HepG2 (cell line): ENCODE measurements around the gene HSPA1A. TPM values are rescaled to one million over a fixed set of nuclear protein-coding genes. Genes with fewer than 3 reads are reported as not detected.

Experiments used
- EHMT2 ChIP-seq: fragments of 200-600 bp; sonication (generic); IDR thresholded peaks from 2 replicates; pipeline ENCODE4 v1.7.0; 2017; ENCODE audit warnings: antibody characterized with exemption, low read depth, low read length, borderline replicate concordance
- HNRNPK ChIP-seq: fragments of 200-400 bp; formaldehyde crosslinking; IDR thresholded peaks from 2 replicates; pipeline ENCODE4 v1.6.1; 2018; ENCODE audit warnings: low read length, low read depth, moderate library complexity, mild to moderate bottlenecking; ENCODE audit not compliant: poor library complexity, severe bottlenecking
- IKZF1 ChIP-seq: fragments of 450-650 bp; IDR thresholded peaks from 2 replicates; pipeline ENCODE4 v1.7.1; 2016
- JUND ChIP-seq: sonication (generic); formaldehyde crosslinking; IDR thresholded peaks from 2 replicates; pipeline ENCODE4 v1.8.0; 2022; ENCODE audit warnings: mild to moderate bottlenecking, missing genetic modification reagents
- MIXL1 ChIP-seq: IDR thresholded peaks from 2 replicates; pipeline ENCODE4 v1.6.1; 2016
- NCOA5 ChIP-seq: sonication (generic); formaldehyde crosslinking; IDR thresholded peaks from 2 replicates; pipeline ENCODE4 v1.4.0; 2020; ENCODE audit warnings: missing genetic modification reagents
- NFKBIZ ChIP-seq: IDR thresholded peaks from 2 replicates; pipeline ENCODE4 v1.6.1; 2018; ENCODE audit warnings: missing genetic modification reagents, missing compliant biosample characterization
- NFYC ChIP-seq: IDR thresholded peaks from 2 replicates; pipeline ENCODE4 v1.6.1; 2016; ENCODE audit warnings: missing genetic modification reagents, missing compliant biosample characterization
- U2AF2 ChIP-seq: fragments of 200-400 bp; formaldehyde crosslinking; IDR thresholded peaks from 2 replicates; pipeline ENCODE4 v1.6.1; 2017; ENCODE audit warnings: low read depth, mild to moderate bottlenecking, low read length
- ZMYM2 ChIP-seq: sonication (generic); formaldehyde crosslinking; IDR thresholded peaks from 2 replicates; pipeline ENCODE4 v1.8.0; 2022; ENCODE audit warnings: mild to moderate bottlenecking, missing genetic modification reagents
- polyA plus RNA-seq, 8 experiments: library from polyadenylated mRNA; depleted of rRNA in 3 of 8; stranded (reverse) in 7 of 8; unstranded in 1 of 8; fragments of >200 nt; fragmentation: Illumina TruSeq in 4 of 8; extraction: Trizol in 4 of 8; gene quantifications; 2 replicates each; pipeline versions ENCODE4 v1.2.1 to v1.2.3, GENCODE V29; 2011 to 2016; ENCODE audit warnings: low read depth in 4 of 8, missing spikeins in 1 of 8, mixed read lengths in 1 of 8; ENCODE audit not compliant: insufficient read depth in 1 of 8
- total RNA-seq, 5 experiments: library from RNA; depleted of rRNA; stranded (reverse); fragments of >200 nt; fragmentation: Illumina TruSeq; extraction: Trizol; gene quantifications; 2 replicates each; pipeline ENCODE4 v1.2.3, GENCODE V29; 2016; ENCODE audit warnings: low read depth in 1 of 5
- TF ChIP-seq, protein P1 (sequence below): IDR thresholded peaks from 2 replicates; pipeline ENCODE4 v1.6.1; 2016
- TF ChIP-seq, protein P2 (sequence below): sonication (generic); formaldehyde crosslinking; IDR thresholded peaks from 2 replicates; pipeline ENCODE4 v1.4.0; 2020; ENCODE audit warnings: mild to moderate bottlenecking, missing genetic modification reagents
- TF ChIP-seq, protein P3 (sequence below): sonication (generic); formaldehyde crosslinking; IDR thresholded peaks from 2 replicates; pipeline ENCODE4 v1.5.0; 2020; ENCODE audit warnings: mild to moderate bottlenecking, missing genetic modification reagents, borderline replicate concordance
- TF ChIP-seq, protein P4 (sequence below): sonication (generic); formaldehyde crosslinking; IDR thresholded peaks from 2 replicates; pipeline ENCODE4 v1.4.0; 2020; ENCODE audit warnings: mild to moderate bottlenecking, missing genetic modification reagents
- TF ChIP-seq, protein P5 (sequence below): sonication (generic); formaldehyde crosslinking; IDR thresholded peaks from 2 replicates; pipeline ENCODE4 v1.4.0; 2020; ENCODE audit warnings: missing genetic modification reagents

Gene HSPA1A
- total and polyA plus RNA-seq, 2 of the 13 experiments (the other 11 are each of a cell fraction or from before 2014, with no cell fraction given) = 44.5 to 85.0 TPM

DNA sequence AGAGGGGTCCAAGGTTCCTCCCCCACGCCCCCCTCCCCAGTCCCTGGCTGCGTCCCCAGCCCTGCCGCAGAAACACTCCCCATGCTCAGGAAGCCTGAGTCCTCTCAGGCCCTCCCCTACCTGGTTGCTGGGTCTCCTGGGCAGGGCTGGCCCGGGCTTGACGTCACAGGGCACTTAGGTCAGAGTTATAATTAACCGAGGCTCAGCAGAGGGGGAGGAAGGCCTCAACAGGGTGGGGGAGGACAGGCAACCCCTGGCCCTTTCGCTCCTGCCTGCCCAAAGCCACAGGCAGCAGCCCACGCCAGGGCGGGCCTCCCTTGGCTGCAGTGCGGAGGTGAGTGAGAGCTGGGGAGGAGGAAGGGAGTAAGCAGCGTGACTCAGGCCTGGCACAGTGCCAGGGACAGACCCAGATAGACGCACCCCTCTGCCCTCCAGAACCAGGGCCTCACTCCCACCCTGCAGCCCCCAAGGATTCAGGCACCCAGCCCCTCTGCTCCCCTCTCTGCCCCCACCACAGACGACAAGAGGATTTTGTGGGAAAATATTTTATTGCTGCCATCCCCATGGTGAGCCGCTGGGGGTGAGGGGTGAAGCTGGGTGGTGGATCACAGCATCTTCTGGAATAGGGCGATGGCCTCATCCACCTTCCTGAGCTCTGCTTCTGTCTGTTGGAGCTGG is 38.2 kb upstream of the HSPA1A start, which contains the start of gene VWA7 (continued):
- TF ChIP-seq, protein P1, sequence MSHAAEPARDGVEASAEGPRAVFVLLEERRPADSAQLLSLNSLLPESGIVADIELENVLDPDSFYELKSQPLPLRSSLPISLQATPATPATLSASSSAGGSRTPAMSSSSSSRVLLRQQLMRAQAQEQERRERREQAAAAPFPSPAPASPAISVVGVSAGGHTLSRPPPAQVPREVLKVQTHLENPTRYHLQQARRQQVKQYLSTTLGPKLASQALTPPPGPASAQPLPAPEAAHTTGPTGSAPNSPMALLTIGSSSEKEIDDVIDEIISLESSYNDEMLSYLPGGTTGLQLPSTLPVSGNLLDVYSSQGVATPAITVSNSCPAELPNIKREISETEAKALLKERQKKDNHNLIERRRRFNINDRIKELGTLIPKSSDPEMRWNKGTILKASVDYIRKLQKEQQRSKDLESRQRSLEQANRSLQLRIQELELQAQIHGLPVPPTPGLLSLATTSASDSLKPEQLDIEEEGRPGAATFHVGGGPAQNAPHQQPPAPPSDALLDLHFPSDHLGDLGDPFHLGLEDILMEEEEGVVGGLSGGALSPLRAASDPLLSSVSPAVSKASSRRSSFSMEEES = peak; percentile 51; the same call in 1 of the 2 replicates
- TF ChIP-seq ZMYM2 (CRISPR knock-in tag) = no peak
- TF ChIP-seq NCOA5 (CRISPR knock-in tag) = no peak
- TF ChIP-seq MIXL1 (CRISPR knock-in tag) = peak; percentile 94
- TF ChIP-seq NFYC (CRISPR knock-in tag) = 0 out of 2 replicates have a peak, but pooled peaks have one; percentile 32
- no peak for TF ChIP-seq NFKBIZ
- no peak for TF ChIP-seq IKZF1
- TF ChIP-seq, protein P2, sequence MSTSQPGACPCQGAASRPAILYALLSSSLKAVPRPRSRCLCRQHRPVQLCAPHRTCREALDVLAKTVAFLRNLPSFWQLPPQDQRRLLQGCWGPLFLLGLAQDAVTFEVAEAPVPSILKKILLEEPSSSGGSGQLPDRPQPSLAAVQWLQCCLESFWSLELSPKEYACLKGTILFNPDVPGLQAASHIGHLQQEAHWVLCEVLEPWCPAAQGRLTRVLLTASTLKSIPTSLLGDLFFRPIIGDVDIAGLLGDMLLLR (CRISPR knock-in tag) = peak; percentile 53; the same call in 1 of the 2 replicates
- TF ChIP-seq JUND (CRISPR knock-in tag) = peak; percentile 68; the same call in 1 of the 2 replicates
- 0 out of 2 replicates have a peak, but pooled peaks have one; percentile 3 for TF ChIP-seq U2AF2
- TF ChIP-seq, protein P3, sequence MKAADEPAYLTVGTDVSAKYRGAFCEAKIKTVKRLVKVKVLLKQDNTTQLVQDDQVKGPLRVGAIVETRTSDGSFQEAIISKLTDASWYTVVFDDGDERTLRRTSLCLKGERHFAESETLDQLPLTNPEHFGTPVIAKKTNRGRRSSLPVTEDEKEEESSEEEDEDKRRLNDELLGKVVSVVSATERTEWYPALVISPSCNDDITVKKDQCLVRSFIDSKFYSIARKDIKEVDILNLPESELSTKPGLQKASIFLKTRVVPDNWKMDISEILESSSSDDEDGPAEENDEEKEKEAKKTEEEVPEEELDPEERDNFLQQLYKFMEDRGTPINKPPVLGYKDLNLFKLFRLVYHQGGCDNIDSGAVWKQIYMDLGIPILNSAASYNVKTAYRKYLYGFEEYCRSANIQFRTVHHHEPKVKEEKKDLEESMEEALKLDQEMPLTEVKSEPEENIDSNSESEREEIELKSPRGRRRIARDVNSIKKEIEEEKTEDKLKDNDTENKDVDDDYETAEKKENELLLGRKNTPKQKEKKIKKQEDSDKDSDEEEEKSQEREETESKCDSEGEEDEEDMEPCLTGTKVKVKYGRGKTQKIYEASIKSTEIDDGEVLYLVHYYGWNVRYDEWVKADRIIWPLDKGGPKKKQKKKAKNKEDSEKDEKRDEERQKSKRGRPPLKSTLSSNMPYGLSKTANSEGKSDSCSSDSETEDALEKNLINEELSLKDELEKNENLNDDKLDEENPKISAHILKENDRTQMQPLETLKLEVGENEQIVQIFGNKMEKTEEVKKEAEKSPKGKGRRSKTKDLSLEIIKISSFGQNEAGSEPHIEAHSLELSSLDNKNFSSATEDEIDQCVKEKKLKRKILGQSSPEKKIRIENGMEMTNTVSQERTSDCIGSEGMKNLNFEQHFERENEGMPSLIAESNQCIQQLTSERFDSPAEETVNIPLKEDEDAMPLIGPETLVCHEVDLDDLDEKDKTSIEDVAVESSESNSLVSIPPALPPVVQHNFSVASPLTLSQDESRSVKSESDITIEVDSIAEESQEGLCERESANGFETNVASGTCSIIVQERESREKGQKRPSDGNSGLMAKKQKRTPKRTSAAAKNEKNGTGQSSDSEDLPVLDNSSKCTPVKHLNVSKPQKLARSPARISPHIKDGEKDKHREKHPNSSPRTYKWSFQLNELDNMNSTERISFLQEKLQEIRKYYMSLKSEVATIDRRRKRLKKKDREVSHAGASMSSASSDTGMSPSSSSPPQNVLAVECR (CRISPR knock-in tag) = peak; percentile 84; the same call in 1 of the 2 replicates
- TF ChIP-seq, protein P4, sequence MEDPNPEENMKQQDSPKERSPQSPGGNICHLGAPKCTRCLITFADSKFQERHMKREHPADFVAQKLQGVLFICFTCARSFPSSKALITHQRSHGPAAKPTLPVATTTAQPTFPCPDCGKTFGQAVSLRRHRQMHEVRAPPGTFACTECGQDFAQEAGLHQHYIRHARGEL (CRISPR knock-in tag) = no peak
- no peak for TF ChIP-seq EHMT2
- no peak for TF ChIP-seq HNRNPK
- TF ChIP-seq, protein P5, sequence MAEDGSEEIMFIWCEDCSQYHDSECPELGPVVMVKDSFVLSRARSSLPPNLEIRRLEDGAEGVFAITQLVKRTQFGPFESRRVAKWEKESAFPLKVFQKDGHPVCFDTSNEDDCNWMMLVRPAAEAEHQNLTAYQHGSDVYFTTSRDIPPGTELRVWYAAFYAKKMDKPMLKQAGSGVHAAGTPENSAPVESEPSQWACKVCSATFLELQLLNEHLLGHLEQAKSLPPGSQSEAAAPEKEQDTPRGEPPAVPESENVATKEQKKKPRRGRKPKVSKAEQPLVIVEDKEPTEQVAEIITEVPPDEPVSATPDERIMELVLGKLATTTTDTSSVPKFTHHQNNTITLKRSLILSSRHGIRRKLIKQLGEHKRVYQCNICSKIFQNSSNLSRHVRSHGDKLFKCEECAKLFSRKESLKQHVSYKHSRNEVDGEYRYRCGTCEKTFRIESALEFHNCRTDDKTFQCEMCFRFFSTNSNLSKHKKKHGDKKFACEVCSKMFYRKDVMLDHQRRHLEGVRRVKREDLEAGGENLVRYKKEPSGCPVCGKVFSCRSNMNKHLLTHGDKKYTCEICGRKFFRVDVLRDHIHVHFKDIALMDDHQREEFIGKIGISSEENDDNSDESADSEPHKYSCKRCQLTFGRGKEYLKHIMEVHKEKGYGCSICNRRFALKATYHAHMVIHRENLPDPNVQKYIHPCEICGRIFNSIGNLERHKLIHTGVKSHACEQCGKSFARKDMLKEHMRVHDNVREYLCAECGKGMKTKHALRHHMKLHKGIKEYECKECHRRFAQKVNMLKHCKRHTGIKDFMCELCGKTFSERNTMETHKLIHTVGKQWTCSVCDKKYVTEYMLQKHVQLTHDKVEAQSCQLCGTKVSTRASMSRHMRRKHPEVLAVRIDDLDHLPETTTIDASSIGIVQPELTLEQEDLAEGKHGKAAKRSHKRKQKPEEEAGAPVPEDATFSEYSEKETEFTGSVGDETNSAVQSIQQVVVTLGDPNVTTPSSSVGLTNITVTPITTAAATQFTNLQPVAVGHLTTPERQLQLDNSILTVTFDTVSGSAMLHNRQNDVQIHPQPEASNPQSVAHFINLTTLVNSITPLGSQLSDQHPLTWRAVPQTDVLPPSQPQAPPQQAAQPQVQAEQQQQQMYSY (CRISPR knock-in tag) = 0 out of 2 replicates have a peak, but pooled peaks have one; percentile 9
